ENCODE data around the gene EFCAB9.

Gene EFCAB9

GRCh38 chr5:172245046-172245445, 51.1 kb downstream of the EFCAB9 start:
- DNase-seq: no peak

- no peak for DNase-seq
Measured at GRCh38 chr5:172245703-172246125, 51.7 kb downstream of the EFCAB9 start.

- no peak for DNase-seq
Measured at GRCh38 chr5:172248637-172249036, 54.7 kb downstream of the EFCAB9 start.

GRCh38 chr5:172251419-172251818, 57.4 kb downstream of the EFCAB9 start:
- no peak for DNase-seq

- DNase-seq: no peak
Measured at GRCh38 chr5:172252501-172252900, 58.5 kb downstream of the EFCAB9 start.

All from activated CD4-positive, alpha-beta T cell treated with anti-CD3 and anti-CD28 coated beads, Interleukin-2, amount 50 U/mL, for 4 hours (primary cell).